HG03565 (cell line): ENCODE data around the gene BCAM.
"Not testable (repeated sequence)": the region's sequence is repeated elsewhere in the genome, so short reads cannot be mapped to it uniquely, and the experiment has no call there.

Experiments
- ATAC-seq: cut with Tn5 transposase; IDR thresholded peaks from one replicate; pipeline ENCODE4 v1.9.1; 2021; ENCODE audit warnings: mild to moderate bottlenecking, moderate library complexity; ENCODE audit not compliant: unreplicated experiment

BCAM gene, protein sequence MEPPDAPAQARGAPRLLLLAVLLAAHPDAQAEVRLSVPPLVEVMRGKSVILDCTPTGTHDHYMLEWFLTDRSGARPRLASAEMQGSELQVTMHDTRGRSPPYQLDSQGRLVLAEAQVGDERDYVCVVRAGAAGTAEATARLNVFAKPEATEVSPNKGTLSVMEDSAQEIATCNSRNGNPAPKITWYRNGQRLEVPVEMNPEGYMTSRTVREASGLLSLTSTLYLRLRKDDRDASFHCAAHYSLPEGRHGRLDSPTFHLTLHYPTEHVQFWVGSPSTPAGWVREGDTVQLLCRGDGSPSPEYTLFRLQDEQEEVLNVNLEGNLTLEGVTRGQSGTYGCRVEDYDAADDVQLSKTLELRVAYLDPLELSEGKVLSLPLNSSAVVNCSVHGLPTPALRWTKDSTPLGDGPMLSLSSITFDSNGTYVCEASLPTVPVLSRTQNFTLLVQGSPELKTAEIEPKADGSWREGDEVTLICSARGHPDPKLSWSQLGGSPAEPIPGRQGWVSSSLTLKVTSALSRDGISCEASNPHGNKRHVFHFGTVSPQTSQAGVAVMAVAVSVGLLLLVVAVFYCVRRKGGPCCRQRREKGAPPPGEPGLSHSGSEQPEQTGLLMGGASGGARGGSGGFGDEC

DNA sequence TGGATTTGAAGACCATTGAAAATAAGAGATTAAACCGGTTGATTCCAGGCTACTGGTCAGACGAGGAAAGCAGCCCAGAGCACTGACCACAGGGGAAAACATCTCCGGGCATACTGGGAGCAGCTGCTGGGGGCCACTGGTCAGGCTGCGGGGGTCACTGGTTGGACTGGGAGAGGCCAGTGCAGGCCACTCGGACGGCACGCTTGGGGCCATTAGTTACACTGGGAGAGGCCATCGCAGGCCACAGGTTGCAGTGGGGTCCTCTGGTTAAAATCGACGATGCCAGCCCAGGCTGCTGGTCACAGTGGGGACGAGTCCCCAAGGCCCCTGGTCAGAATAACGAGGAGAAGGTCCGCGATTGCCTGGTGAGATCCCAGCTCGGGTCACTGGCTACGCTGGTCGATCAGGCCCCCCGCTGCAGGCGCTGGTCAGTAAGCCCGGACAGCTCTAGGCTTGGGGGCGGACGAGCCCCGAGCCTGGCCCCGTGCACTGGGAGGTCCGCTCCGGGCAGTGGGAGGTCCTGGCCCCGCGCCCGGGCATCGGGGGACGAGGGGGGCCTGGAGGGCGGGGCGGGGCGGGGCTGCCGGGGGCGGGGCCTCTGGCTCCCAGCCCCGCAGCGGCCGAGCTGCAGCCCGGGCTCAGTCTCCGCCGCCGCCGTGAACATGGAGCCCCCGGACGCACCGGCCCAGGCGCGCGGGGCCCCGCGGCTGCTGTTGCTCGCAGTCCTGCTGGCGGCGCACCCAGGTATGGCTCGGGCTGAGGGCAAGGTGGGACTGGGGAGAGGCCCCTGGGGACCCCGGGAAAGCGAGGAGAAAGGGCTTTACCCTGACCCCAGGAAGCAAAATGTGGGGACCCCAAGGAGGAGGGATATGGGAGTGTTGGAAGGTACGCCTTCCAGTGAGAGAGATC, at the start of gene BCAM:
BCAM (plus strand) TSS at position 641 of the 909 bp plus-strand sequence; CDS start at position 663, 22 bp downstream.
- ATAC-seq, result no peak

DNA sequence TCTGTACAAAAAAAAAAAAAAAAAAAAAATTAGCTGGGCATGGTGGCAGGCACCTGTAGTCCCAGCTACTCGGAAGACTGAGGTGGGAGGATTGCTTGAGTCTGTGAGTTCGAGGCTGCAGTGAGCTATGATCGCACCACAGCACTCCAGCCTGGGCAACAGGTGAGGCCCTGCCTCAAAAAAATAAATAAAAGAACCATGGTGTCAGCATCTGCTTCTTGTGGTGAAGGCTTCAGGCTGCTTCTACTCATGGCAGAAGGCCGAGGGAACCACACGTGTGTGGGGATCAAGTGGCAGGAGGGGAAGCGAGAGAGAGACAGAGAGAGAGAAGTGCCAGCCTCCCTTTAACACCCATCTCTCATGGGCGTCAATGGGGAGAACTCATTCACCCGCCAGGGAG, 46.9 kb upstream of the BCAM start:
- ATAC-seq, result no peak

DNA sequence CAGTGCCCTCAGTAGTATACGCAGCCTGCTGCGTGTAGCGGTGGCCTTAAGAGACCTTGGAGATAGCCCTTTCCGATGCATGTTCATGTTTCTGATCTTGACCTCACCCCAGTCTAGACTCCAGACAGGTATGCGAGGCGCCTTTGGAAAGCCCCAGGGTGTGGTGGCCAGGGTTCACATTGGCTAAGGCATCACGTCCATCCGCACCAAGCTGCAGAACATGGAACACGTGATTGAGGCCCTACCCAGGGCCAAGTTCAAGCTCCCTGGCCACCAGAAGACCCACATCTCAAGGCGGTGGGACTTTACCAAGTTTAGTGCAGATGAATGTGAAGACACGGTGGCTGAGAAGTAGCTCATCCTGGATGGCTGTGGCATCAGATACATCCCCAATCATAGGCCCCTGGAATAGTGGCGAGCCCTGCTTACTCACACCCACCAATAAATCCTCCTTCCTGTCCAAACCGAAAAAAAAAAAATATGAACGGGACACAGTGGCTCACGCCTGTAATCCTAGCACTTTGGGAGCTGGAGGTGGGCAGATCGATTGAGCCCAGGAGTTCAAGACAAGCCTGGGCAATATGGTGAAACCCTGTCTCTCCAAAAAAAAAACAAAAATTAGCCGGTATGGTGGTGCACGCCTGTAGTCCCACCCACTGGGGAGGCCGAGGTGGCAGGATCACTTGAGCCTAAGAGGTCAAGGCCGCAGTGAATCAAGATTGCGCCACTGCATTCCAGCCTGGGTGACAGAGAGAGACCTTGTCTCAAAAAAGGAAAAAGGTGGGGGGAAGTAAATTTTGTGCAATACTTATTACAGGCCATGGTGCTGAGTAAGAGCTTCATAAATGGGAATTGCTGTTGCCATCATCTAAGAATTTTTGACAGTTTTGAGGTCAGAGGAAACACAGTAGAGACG, 43.6 kb upstream of the BCAM start:
- no peak for ATAC-seq

- ATAC-seq, result no peak
Measured at GRCh38 chr19:44765949-44766335, 43.0 kb upstream of the BCAM start.

- ATAC-seq, result no peak
Measured at GRCh38 chr19:44767295-44768180, 41.4 kb upstream of the BCAM start.

DNA sequence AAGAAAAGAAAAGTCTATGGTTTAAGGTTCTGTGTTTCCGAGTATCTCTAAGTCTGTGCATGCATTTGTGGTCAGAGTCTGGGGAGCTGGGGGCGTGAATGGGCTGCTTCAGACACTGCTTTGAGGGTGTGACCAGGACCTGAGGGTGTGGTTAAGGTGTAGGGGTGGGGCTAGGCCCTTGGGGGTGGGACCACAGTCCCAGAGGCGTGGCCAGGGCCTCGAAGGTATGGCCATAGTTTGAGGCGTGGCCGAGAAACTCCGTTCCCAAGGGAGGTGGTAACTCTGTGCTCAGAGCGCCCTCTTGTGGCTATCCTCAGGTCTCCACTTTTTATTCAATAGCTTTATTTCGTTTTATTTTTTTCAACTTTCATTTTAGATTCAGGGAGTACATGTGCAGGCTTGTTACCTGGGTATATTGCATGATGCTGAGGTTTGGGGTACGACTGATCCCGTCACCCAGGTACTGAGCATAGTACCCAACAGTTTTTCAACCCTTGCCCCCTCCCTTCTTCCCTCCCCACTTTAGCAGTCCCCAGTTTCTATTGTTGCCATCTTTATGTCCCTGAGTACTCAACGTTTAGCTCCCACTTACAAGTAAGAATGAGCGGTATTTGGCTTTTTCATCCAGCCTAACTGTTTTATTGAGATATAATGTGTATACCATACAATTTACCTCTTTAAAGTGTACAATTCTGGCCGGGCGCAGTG, 38.2 kb upstream of the BCAM start:
- peak; percentile 98 for ATAC-seq

GRCh38 chr19:44772144-44772543, 36.8 kb upstream of the BCAM start:
- not testable (repeated sequence) for ATAC-seq

DNA sequence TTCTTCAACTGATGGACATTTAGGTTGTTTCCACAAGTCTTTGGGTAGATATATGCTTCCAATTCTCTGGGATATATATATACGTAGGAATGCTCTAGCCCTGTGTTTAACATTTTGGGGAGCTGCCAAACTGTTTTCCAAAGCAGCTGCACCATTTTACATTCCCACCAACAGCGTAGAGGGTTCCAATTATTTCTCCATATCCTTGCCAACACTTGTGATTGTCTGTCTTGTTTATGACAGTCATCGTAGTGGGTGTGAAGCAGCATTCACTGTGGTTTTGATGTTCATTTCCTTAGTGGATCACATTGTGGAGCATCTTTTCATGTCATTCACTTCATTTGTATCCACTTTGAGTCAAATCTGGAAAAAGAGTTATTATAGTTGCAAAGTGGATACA, 35.9 kb upstream of the BCAM start:
- no peak for ATAC-seq

- ATAC-seq, result no peak
Measured at GRCh38 chr19:44775676-44776240, 33.1 kb upstream of the BCAM start.

DNA sequence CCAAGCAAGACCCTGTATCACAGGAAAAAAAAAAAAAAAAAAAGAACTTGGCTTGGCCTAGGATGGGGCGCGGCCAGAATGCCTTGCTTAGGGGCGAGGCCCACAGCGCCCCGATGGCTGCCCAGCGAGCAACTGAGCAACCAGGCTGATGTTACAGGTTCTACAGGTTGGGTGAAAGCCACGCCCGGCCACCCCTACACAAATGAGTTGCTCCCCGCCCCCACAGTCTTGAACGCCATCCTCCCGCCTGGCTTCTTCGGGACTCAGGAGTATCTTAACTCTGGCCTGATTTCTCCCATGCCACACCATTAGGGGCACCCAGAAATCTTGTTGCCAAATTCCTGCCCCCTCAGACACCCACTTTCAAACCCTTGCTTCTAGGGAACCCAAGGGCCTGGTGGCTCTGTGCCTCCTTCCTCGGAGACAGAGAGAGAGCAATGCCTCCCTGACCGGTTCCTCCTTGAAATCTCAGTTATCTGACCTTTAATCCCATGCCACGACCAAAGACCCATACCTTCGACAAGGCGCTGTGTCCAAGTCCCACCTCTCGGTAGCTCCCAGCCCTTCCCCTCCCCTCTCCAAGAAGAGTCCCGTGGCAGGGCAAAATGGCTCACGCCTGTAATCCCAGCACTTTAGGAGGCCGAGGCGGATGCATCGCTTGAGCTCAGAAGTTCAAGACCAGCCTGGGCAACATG, 32.4 kb upstream of the BCAM start:
- no peak for ATAC-seq

- no peak for ATAC-seq
Measured at GRCh38 chr19:44777715-44778347, 31.1 kb upstream of the BCAM start, which contains the start of gene CBLC. CBLC (plus strand) TSS chr19:44777890; CDS start chr19:44777932, 42 bp downstream.

GRCh38 chr19:44779150-44779549, 29.8 kb upstream of the BCAM start:
- no peak for ATAC-seq

- not testable (repeated sequence) for ATAC-seq
Measured at GRCh38 chr19:44781694-44782093, 27.2 kb upstream of the BCAM start.

- ATAC-seq, result no peak
Measured at GRCh38 chr19:44782729-44783128, 26.2 kb upstream of the BCAM start.

- no peak for ATAC-seq
Measured at GRCh38 chr19:44783545-44783944, 25.4 kb upstream of the BCAM start.

DNA sequence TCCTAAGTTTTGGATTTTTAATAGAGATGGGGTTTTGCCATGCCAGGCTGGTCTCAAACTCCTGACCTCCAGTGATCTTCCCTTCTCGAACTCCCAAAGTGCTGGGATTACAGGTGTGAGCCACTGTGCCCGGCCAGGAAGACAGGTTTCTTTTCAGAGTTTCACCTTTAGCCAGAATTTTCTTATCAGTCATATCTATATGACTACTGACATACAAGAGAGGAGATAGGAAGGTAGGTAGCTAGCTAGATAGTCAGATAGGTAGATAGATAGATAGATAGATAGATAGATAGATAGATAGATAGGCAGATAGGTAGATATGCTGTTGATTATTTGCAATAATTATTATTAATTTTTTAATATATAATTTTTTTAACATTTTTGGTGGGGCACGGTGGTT, 23.6 kb upstream of the BCAM start:
- no peak for ATAC-seq

DNA sequence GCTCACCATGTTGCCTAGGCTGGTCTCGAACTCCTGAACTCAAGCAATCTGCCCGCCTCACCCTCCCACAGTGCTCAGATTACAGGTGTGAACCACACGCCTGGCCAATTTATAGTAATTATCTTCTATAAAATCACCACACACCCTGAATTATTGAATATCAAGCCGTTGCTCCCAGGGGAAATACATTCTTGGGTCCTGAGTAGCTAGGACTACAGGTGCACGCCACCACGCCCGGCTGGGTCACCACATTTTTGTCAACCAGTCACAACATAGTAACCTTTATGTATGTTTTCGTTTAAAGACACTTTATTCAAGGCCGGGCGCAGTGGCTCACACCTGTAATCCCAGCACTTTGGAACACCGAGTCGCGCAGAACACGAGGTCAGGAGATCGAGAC, 22.9 kb upstream of the BCAM start:
- no peak for ATAC-seq
